Calu3 (cell line): ENCODE results near the gene HIPK4. TPM values are rescaled to one million over a fixed set of nuclear protein-coding genes. Genes with fewer than 3 reads are reported as not detected.
"Not testable (repeated sequence)": the region's sequence is repeated elsewhere in the genome, so short reads cannot be mapped to it uniquely, and the experiment has no call there.

Source experiments
- BruUV-seq: library from RNA; stranded (reverse); fragments of 400-500 nt; replicated peaks from 2 replicates; lab custom pipeline; 2021; lab: Mats Ljungman, UMichigan
- CTCF ChIA-PET: fragments of 300-600 bp; sonication (Branson Sonifier 250); formaldehyde crosslinking; loops from one replicate; lab custom pipeline; 2022; ENCODE audit warnings: antibody characterized with exemption; lab: Charles Lee
- DNase-seq: peaks from one replicate; pipeline ENCODE4 v3.0.0; 2022
- H3K27ac Mint-ChIP-seq: one replicate; pipeline ENCODE4 v1.8.0; 2022; ENCODE audit warnings: mixed read lengths; ENCODE audit not compliant: unreplicated experiment
- H3K27me3 Mint-ChIP-seq: one replicate; pipeline ENCODE4 v1.8.0; 2022; ENCODE audit warnings: mixed read lengths; ENCODE audit not compliant: unreplicated experiment
- H3K36me3 Mint-ChIP-seq: one replicate; pipeline ENCODE4 v1.8.0; 2022; ENCODE audit warnings: mild to moderate bottlenecking, moderate library complexity, mixed read lengths; ENCODE audit not compliant: insufficient read depth, unreplicated experiment
- H3K4me1 Mint-ChIP-seq: one replicate; pipeline ENCODE4 v1.8.0; 2022; ENCODE audit warnings: mild to moderate bottlenecking, low read depth, mixed read lengths; ENCODE audit not compliant: unreplicated experiment
- H3K4me3 Mint-ChIP-seq: one replicate; pipeline ENCODE4 v1.8.0; 2022; ENCODE audit warnings: mild to moderate bottlenecking, low read depth, moderate library complexity, mixed read lengths; ENCODE audit not compliant: unreplicated experiment
- H3K9me3 Mint-ChIP-seq: one replicate; pipeline ENCODE4 v1.8.0; 2022; ENCODE audit warnings: low read depth, mixed read lengths; ENCODE audit not compliant: unreplicated experiment
- intact Hi-C: fragments of 100-400 bp; cut with micrococcal nuclease; formaldehyde crosslinking; loops from one replicate; pipeline ENCODE4 v1.10.0; 2022; ENCODE audit not compliant: unreplicated experiment
- total RNA-seq: library from RNA; stranded (reverse); gene quantifications from 2 replicates; pipeline ENCODE4 v1.2.3, GENCODE V29; 2022
- TF ChIP-seq, protein P1 (sequence below): fragments of 200-600 bp; IDR thresholded peaks from one replicate; pipeline ENCODE4 v1.8.0; 2022; ENCODE audit warnings: antibody characterized with exemption; ENCODE audit not compliant: unreplicated experiment

The HIPK4 gene
- total RNA-seq, 1 experiment from 2014 or later, result 0.14 TPM

DNA sequence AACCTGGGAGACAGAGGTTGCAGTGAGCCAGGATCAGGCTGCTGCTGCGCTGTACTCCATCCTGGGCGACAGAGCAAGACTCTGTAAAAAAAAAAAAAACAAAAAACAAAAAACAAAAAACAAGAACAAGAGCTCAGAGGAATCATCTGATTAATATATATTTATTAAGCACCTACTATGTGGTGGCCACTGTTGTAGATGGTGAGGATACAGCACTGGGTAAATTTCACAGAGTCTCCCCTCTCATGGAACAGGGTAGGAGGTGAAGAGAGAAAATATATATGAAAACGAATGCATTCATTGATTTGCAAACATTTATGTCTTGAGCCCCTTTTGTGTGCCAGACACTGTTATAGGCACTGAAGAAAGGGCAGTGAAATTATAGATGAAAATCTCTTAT, 41.7 kb upstream of the HIPK4 start:
- no peak overlapping the region for H3K27ac Mint-ChIP-seq
- TF ChIP-seq, protein P1, sequence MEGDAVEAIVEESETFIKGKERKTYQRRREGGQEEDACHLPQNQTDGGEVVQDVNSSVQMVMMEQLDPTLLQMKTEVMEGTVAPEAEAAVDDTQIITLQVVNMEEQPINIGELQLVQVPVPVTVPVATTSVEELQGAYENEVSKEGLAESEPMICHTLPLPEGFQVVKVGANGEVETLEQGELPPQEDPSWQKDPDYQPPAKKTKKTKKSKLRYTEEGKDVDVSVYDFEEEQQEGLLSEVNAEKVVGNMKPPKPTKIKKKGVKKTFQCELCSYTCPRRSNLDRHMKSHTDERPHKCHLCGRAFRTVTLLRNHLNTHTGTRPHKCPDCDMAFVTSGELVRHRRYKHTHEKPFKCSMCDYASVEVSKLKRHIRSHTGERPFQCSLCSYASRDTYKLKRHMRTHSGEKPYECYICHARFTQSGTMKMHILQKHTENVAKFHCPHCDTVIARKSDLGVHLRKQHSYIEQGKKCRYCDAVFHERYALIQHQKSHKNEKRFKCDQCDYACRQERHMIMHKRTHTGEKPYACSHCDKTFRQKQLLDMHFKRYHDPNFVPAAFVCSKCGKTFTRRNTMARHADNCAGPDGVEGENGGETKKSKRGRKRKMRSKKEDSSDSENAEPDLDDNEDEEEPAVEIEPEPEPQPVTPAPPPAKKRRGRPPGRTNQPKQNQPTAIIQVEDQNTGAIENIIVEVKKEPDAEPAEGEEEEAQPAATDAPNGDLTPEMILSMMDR, result no peak
- CTCF ChIA-PET, result no interaction called here
- BruUV-seq, result no TSS peak
- no peak for DNase-seq
- intact Hi-C loops, result no loop called here
- H3K9me3 Mint-ChIP-seq, result no peaks in the 10 kb centered on the region
- H3K4me3 Mint-ChIP-seq, result no peak overlapping the region
- peaks cover 13% of the 10 kb centered on the region for H3K4me1 Mint-ChIP-seq
- peaks cover 10% of the 10 kb centered on the region for H3K36me3 Mint-ChIP-seq
- no peaks in the 10 kb centered on the region for H3K27me3 Mint-ChIP-seq

DNA sequence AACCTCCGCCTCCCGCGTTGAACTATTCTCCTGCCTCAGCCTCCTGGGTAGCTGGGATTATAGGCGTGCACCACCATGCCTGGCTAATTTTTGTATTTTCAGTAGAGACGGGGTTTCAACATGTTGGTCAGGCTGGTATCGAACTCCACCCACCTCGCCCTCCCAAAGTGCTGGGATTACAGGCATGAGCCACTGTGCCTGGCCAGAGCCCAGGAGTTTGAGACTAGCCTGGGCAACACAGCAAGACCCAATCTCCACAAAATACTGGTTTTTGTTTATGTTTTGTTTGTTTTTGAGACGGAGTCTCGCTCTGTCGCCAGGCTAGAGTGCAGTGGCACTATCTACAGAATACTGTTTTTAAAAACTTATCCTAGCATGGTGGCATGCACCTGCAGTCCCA, 40.3 kb upstream of the HIPK4 start:
- BruUV-seq, H3K4me3 Mint-ChIP-seq, intact Hi-C loops, H3K27me3 Mint-ChIP-seq, H3K27ac Mint-ChIP-seq, H3K9me3 Mint-ChIP-seq, DNase-seq: not testable (repeated sequence)
- H3K4me1 Mint-ChIP-seq, result peaks cover 13% of the 10 kb centered on the region
- CTCF ChIA-PET, result interaction anchor here (0.6 kb wide), 1 partner anchor 13 kb away, joined by 6 read pairs; no protein-coding TSS in a partner anchor
- peaks cover 21% of the 10 kb centered on the region for H3K36me3 Mint-ChIP-seq

DNA sequence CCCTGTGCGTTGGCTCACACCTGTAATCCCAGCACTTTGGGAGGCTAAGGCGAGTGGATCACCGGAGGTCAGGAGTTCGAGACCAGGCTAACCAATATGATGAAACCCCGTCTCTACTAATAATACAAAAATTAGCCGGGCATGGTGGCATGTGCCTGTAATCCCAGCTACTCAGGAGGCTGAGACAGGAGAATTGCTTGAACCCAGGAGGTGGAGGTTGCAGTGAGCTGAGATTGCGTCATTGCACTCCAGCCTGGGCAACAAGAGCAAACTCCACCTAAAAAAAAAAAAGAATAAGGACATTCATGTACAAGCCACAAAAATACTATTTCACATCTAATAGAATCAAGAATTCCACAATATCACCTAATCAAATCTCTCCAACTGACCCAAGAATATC, 38.2 kb upstream of the HIPK4 start:
- DNase-seq, H3K27me3 Mint-ChIP-seq, H3K27ac Mint-ChIP-seq, BruUV-seq, CTCF ChIA-PET, H3K9me3 Mint-ChIP-seq, intact Hi-C loops, H3K4me3 Mint-ChIP-seq: not testable (repeated sequence)
- H3K36me3 Mint-ChIP-seq, result peaks cover 24% of the 10 kb centered on the region
- H3K4me1 Mint-ChIP-seq, result peaks cover 15% of the 10 kb centered on the region

DNA sequence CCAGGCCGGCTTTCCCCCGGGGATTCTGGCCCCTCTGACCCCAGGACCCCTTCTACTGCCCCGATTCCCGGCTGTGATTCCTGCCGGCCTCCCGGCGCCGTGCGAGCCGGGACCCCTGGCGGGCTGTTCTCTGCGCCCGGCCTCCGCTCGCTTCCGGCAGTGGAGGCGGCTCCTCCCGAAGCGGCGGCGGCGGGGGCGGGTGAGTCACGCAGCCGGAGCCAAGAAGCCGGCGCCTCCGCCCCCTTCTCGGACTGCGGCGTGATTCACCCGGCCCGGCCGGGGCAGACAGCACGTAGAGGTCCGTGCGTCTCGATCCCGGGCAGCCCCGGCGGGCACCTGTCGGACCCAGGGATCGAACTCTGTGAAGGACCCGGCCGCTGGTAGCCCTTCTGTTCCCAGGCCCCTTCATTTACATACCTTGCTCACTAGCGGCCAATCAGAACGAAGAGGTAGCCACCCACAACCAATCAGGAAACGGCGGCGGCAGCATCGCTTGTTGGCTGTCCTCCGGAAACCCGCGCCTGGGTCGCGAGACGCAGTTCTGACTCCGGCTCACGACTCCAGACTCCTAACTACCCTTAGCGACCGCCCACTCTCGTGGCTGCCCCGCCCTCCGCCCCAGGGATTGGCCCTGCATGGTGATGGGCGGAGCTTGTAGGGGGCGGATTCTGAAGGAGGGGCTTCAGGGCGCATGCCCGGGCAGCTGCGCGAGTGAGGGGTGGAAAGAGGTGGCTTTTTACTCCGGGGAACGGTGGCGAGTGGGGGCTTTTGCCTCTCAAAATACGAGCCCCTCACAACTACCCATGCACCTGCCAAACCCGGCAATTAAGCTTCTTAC, 35.7 kb upstream of the HIPK4 start, which contains the start of gene SERTAD1:
Gene SERTAD1 (minus strand): TSS at position 543 of the 838 bp plus-strand sequence. CDS start 2,446 bp downstream, outside the sequence.
- Mint-ChIP-seq H3K4me1 (peaks cover 9% of the 10 kb centered on the region), H3K36me3 (peaks cover 41% of the 10 kb centered on the region), H3K9me3 (no peaks in the 10 kb centered on the region), H3K27ac (peak within 1 kb of the TSS; percentile 93), H3K27me3 (no peaks in the 10 kb centered on the region), H3K4me3 (peak within 1 kb of the TSS; percentile 88)
- TF ChIP-seq, protein P1, result peak; percentile 93
- DNase-seq, result peak; percentile 100
- BruUV-seq, result no TSS peak
- intact Hi-C loops, result no loop called here
- CTCF ChIA-PET, result interaction anchor here (0.6 to 2.2 kb wide), 8 partner anchors 17 to 792 kb away, joined by 3 to 10 read pairs (median 4); partner anchors contain the start of gene BLVRB

DNA sequence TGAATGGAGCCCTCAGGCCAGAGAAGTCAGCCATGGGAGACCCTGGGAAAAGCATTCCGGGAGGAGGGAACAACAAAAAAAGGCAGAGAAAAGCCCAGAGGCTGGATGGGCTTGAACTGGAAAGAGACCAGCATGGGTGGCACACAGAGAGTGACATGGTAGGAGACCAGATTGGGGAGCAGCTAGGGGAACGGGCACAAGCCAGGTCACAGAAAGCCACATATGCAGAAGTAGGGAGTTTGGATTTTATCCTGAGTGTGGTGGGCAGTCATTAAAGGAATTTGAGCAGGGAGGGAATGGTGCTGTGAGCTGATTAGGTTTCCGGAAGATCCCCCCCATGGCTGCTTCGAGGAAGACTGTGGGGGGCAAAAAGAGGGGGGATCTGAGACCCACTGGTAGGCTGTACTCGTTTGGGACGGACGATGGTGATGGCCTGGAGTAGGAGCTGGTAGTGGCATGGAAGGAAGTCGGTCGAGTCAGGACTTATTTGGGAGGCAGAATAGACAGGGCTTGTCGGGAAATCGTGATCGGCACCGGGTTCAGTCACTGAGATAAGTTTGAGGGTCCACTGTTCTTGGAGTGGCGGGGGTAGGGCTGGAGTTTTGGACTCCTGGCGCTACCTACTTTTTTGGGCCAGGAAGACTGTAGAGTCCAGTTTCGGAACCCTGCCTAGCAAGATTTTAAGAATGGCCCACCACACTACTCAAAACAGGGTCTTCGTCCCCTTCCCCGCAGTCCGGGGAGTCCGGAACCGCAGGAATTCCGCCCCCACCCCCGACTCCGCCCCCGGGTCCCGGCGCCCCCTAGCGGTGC, 34.9 kb upstream of the HIPK4 start:
- peak overlapping the region; percentile 93 for H3K27ac Mint-ChIP-seq
- H3K9me3 Mint-ChIP-seq, result no peaks in the 10 kb centered on the region
- DNase-seq, result no peak
- CTCF ChIA-PET, result interaction anchor here (0.6 to 2.2 kb wide), 3 partner anchors 18 to 47 kb away, joined by 4 to 7 read pairs (median 7); partner anchors contain the start of gene BLVRB
- TF ChIP-seq, protein P1, result no peak
- intact Hi-C loops, result no loop called here
- peaks cover 10% of the 10 kb centered on the region for H3K4me1 Mint-ChIP-seq
- no peaks in the 10 kb centered on the region for H3K27me3 Mint-ChIP-seq
- peak overlapping the region; percentile 88 for H3K4me3 Mint-ChIP-seq
- peaks cover 44% of the 10 kb centered on the region for H3K36me3 Mint-ChIP-seq
- TSS peak; percentile 61 for BruUV-seq
